GM18873 (cell line): ENCODE results near the gene MRC2.

Experiments
- ATAC-seq: cut with Tn5 transposase; IDR thresholded peaks from one replicate; pipeline ENCODE4 v1.9.1; 2021; ENCODE audit warnings: mild to moderate bottlenecking, moderate library complexity, moderate number of reproducible peaks; ENCODE audit not compliant: unreplicated experiment, low FRiP score

Gene MRC2

DNA sequence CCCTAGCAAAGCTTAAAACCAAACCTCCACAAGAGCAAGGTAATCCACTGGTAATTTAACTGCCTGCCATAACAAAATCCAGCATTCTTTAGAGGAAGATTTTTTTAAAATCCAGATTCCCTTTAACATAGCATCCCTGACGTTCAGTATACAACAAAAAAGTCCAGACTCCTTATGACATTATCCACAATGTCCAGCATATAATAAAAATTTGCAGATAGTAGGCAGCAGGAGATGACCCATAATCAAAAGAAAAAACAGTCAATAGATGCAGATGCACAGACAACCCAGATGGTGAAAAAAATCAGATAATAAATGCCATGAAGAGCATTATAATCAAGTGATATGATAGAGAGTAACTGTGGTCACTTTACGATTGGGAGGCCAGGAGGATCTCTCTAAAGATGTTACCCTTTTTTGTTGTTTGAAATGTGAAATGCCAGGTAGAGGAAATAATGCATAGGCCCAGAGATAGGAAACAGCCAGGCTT lies 33.2 kb downstream of the MRC2 start:
- no peak for ATAC-seq

DNA sequence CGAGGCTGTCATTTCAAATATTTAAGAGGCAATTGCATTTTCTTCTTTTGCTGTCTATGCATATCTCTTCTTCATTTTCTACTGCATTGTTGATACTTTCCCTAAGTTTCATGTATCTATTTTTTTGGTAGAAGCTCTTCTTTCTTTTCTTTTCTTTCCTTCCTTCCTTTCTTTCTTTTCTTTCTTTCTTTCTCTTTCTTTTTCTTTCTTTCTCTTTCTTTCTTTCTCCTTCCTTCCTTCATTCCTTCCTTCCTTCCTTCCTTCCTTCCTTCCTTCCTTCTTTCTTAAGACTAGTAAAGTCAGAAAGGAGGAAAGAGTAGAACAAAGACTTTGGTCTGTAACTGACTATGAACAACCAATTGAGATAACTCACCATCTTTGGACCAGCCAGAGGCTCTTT lies 33.9 kb downstream of the MRC2 start:
- ATAC-seq = no peak

DNA sequence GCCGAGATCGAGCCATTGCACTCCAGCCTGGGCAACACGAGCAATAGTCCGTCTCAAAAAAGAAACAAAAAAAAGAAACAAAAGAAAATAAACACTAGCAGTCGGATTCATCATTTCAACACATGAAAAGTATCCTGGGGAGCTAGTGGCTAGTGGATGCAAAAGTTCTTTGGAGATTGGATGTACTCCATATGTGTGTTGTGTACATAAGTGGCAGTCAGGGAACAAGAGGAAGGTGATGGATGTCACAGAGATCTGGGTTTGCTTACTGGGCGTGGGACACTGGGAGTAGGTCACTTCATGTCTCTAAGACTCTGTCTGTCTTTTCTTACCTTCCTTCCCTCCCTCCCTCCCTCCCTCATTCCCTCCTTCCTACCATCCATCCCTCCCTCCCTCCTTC lies 35.4 kb downstream of the MRC2 start:
- no peak for ATAC-seq

DNA sequence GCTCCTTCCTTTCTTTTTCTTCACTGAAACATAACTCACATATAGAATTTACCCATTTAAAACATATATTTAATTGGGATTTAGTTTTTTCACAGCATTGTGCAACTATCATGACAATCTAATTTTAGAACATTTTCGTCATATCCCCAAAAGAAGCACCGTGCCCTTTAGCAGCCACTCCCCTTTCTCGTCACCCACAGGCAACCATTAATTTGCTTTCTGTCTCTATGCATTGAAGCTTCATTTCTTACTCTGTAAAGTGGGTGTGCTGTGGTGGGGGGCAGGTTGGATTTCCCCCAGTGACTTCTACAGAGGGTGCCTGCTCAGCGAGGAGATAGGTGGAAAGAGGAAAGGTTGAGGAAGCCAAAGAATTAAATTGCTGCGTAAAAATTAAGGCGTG lies 35.8 kb downstream of the MRC2 start:
- ATAC-seq = no peak

DNA sequence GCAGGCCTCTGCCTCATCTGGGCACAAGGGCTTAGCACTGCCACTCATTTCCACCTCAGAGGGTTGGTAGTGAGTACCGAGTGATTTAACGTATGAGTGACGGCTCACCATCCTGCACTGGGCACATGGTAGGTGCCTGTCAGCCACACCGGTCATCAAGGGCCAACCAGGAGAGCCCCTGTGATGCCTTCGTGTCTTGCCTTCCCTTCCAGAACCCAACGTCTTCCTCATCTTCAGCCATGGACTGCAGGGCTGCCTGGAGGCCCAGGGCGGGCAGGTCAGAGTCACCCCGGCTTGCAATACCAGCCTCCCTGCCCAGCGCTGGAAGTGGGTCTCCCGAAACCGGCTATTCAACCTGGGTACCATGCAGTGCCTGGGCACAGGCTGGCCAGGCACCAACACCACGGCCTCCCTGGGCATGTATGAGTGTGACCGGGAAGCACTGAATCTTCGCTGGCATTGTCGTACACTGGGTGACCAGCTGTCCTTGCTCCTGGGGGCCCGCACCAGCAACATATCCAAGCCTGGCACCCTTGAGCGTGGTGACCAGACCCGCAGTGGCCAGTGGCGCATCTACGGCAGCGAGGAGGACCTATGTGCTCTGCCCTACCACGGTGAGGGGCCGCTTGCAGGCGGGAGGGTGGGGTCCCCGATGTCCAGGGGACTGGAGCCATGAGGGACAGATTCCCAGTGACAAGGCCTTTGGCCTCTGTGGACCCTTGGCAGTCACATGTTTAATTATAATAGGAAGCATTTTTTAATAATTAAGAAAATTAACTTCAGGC lies 37.1 kb downstream of the MRC2 start:
- no peak for ATAC-seq

DNA sequence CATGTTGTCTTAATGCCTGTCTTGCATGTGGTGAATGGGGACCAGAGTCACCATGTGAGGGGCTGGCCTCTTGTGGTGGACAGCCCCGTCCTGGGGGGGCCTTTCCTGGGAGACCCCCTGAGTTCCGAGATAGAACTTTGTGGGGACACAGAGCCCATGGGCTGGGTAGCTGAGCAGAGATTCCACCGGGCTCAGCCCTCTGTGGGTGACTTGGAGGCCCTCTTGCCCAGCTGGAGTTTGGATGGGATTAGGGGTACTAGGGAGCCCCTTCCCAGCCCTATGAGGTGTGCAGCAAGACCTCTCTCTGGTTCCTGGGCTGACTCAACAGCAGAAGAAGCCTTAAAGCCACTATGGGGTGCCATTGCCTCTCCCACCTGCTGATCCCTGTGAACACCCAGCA lies 38.1 kb downstream of the MRC2 start:
- no peak for ATAC-seq

DNA sequence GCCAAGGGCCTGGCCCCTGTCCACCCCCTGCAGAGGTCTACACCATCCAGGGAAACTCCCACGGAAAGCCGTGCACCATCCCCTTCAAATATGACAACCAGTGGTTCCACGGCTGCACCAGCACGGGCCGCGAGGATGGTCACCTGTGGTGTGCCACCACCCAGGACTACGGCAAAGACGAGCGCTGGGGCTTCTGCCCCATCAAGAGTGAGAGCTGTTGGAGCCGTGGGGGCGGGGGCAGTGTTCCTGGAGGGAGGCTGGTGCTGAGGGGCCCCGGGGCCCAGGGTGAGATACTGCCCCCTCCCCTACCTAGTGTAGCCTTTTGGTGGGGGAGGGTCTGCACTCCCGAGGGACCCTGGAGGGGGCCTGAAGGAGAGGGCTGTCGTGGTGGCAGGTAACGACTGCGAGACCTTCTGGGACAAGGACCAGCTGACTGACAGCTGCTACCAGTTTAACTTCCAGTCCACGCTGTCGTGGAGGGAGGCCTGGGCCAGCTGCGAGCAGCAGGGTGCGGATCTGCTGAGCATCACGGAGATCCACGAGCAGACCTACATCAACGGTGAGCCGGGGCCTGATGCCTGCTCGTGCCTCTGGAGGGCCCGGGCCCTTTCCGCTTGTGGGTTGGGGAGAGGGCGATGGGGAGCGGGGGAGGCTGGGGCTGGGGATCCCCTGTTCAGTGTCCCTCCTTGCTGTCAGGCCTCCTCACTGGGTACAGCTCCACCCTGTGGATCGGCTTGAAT lies 38.8 kb downstream of the MRC2 start:
- ATAC-seq = no peak

DNA sequence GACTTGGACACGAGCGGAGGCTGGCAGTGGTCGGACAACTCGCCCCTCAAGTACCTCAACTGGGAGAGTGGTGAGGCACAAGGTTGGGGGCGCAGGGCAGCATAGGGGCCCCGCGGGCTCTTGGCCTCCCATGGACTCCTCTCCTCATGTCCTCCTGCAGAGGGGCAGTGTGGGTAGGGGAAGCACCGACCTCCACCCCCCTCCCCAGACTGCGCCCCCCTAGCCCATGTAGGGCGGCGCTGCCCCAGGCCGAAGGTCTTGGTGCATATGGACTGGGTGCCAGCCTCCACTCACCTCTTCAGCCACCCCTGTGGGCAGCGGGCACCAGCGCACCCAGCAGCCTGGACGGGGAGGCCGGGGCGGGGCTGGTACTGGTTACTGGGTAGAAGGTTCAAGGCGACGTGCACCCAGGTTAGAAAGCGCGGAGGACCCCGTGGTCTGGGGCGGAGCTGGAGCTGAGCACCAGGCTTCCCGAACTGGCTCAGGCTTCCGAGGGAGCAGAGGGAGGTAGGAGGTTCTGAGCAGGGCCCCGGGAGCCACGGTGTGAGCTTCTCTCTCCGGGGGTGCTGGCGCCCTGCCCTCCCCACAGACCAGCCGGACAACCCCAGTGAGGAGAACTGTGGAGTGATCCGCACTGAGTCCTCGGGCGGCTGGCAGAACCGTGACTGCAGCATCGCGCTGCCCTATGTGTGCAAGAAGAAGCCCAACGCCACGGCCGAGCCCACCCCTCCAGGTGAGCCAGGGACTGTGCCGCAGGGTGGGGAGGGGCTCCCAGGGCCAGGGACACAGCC lies 39.5 kb downstream of the MRC2 start:
- ATAC-seq = no peak

DNA sequence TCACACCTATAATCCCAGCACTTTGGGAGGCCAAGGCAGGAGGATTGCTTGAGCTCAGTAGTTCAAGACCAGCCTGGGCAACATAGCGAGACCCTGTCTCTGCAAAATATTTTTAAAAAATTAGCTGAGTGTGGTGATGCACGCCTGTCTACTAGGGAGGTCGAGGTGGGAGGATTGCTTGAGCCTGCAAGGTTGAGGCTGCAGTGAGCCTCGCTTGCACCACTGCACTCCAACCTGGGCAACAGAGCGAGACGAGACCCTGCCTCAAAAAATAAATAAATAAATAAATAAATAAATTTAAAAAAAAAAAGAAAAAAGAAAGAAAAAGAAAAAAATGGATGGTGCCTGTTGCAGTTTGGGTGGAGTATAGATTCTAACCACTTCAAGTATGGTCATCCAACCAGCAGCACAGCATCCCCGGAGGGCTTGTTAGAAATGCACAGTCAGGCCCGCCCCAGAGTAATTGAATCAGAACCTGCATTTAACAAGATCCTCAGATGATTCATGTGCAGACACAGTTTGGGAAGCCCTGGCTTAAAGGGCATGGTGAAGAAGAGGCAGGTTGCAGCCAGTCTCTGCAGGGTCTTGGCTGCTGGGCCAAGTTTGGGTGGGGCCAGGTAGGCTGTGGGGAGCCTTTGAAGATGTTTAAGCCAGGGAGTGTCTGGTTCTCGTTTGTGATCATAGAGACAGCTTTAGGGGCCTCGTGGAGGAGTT lies 40.8 kb downstream of the MRC2 start:
- ATAC-seq = no peak

DNA sequence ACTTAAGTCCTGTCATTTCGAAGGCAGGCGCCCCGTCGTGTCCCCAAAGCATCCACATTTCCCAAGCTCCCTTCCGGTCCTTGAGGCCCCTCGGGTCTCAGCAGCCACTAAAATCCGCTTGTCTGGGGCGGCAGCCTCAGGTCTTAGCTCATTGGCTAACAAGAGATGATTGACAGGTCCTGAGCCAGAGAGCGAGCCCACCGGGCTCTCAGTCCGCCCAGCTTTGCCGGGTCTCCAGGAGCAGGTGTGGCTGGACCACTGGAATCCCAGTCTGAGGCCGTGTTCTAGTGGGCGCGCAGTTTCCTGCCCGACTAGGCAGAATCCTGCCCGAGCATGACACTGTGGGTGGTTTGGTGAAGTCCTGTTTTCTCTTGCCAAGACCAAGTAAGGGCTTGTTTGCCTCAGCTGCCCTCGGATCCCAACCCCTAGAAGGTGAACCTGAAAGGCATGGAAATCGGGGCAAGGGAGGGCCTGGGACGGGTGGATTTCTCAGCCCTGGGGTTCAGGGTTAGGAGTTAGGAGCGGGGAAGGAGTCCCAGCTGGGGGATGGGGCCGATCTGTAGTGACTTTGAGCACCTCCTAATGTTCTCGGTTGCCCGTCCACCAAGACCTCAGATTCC lies 42.8 kb downstream of the MRC2 start:
- ATAC-seq = no peak

DNA sequence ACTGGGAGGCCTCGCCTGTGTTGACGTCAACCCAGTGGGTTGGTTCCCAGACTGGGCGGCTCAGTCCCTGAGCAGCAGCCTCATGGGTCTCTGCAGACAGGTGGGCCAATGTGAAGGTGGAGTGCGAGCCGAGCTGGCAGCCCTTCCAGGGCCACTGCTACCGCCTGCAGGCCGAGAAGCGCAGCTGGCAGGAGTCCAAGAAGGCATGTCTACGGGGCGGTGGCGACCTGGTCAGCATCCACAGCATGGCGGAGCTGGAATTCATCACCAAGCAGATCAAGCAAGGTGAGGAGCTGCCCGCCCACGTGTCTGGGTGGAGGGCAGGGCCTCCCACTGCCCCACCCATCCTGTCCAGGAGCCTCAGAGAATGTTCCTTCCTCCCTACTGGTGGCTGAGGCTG lies 44.1 kb downstream of the MRC2 start:
- no peak for ATAC-seq

DNA sequence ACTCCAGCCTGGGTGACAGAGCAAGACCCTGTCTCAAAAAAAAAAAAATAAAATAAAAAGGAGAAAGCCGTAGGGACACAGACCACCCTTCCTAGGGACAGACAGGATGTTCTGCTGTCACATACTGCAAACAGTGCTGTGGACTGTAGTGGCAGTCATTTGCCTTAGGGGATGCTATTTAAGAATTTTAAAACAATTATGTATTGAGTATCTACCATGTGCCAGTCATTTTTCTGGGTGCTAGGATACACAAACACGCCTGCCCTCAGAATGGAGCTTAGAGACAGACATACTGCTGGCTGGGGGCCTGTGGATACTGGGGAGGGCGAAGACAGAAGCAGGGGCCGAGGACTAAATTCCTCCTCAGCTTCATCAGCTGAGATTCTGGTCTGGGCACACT lies 45.5 kb downstream of the MRC2 start:
- ATAC-seq = no peak

DNA sequence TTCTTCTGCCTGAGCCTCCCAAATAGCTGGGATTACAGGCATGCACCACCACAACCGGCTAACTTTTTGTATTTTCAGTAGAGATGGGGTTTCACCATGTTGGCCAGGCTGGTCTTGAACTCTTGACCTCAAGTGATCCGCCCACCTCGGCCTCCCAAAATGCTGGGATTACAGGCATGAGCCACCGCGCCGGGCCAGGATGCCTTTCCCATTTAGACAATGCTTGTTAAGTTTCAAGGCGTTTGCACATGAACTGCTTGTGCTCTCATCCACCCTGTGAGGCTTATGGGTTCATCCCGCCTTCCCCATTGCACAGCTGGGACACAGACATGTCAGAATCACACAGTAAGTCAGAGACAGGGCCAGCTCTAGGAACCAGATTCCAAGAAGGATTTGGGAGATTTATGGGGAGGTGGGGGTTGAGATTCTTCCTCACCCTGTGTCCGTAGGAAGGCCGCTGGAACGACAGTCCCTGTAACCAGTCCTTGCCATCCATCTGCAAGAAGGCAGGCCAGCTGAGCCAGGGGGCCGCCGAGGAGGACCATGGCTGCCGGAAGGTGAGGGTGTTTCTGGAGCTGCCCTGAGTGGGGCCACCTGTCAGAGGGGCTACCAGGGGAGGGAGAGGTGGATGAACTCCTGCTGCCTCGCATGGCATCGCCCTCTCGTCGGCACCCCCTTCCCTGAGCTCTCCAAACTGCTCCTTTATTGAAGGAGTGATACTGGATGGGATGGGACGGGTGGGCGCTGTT lies 46.3 kb downstream of the MRC2 start:
- ATAC-seq = no peak

DNA sequence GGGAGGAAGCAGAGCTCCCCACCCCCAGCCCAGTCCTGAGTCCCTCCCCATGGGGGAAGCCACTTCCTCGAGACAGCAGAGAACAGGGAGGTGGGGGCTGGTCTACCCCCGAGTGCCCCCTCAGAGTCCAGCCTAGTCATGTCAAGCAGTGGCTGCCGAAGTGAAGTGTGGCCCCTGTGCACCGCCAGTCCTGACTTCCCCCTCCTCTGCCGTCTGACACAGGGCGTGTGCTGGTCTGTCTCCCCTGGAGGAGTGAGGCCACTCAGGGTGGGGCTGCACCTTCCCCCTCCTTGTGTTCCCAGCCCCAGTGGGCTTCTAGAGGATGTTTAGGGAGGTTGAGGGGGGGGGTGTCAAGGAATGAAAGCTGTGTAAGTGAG lies 46.9 kb downstream of the MRC2 start:
- ATAC-seq = no peak

DNA sequence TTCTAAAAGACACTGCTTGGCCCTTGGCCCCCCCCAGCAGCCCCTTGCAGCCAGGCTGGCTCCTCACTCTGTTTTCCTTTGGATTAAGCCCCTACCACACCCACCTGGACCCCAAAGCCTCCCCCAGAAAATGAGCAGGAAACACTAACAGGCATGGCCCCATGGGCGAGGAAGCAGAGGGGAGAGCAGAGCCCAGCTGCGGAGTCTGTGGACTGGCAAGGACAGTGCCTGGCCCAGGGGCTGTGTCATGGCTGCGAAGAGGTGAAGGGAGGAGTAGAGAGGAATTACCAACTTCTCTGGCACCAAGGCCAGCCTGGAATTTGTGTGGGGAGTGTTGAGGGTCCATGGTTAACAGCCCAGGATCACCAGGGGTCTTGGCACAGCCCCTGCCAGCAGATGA lies 47.4 kb downstream of the MRC2 start:
- no peak for ATAC-seq

DNA sequence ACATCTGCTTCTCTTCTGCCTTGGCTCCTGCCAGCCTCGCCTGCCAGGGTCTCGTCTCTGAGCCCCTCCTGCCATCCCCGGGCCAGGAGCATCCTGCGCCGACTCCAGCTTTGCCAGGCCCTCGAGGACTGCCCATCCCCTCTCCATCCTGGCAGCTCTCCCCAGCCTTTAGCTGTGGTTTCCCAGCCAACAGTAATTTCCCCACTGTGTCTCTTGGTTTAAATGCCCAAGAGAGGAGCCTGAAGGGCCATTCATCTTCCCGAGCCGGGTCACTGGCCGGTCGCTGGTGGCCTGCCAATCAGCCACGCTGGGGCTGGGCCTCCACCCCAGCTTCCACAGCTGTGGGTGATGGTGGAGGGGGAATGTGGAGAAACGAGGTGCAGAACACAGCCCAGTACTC lies 47.8 kb downstream of the MRC2 start:
- no peak for ATAC-seq

DNA sequence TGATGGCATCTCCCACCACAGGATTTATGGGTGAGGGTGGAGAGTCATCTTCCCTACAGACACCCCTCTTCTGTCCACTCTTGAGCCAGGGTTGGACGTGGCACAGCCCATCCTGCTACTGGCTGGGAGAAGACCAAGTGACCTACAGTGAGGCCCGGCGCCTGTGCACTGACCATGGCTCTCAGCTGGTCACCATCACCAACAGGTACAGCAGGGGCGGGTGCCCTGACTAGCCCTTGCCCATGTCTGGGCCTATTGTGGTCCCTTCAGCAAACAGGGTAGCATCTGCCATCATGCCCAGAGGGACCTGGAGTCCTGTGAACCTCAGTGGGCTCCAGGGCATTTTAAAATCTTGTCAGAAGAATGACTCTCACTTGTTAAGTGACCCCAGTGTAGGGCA lies 48.2 kb downstream of the MRC2 start:
- no peak for ATAC-seq

DNA sequence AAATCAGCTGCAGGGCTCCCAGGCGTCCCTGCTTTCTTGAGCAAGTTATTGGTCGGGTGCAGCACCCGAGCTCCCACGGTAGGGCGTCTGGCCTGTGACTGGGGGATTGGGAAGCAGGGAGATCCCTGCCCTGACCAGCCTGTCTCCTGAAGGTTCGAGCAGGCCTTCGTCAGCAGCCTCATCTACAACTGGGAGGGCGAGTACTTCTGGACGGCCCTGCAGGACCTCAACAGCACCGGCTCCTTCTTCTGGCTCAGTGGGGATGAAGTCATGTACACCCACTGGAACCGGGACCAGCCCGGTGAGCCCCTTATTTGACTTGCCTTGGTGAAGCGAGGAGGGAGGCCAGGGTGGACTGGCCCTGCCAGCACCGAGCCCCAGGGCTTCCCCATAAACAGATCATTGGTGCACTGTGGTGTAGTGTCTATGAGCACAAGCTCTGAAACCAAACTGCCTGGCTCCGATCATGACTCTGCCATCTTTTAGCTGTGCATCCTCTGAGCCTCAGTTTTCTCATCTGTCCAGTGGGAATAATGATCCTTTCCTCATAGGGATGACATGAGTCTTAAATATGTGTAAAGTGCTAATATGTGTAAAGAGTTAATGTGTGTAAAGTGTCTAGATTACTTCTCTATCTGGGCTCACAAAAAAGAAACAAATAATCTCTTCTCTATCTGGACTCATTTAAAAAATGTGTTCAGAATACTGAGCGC lies 48.9 kb downstream of the MRC2 start:
- ATAC-seq = no peak
